ENCODE data around the gene MYO10.

The MYO10 gene

DNA sequence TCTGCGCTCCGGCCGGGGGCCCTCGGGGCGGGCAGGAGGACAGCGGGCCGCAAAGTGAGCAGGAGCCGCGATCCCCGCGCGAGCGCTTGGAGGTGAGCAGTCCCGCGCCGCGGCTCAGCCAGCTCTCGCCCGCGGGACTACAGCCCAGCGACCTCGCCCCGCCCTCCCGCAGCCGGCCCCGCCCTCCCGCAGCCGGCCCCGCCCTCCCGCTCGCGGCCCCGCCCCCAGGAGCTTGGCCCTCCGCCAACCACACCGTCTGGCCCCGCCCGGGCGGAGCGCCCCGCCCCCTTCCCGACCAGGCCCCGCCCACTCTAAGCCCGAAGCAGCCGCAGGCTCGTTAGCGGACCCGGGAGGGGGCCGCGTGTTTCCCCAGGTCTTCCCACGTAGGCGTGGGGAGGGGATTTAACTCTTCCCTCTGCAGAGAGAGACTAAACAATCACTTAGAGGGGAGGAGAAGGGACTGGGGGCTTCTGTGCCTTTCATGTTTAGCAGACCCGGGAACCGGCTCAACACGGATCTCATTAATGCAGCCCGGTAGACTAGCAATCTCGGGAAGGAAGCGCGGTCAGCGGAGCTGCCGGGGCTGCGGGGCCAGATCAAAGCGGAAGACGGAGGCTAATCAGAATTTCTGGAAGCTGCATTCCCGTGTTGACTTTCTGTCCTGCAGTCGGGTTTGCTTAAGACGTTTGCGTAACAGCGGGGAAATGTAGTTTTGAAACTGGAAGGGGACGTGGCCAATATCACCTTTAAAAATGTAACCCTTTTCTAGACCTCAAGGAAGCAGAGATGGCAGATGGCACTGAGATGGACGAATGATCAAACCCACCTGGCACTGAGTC, at the start of gene MYO10 (continued):
- TF ChIP-seq ZNF776 (tag by site-specific recombination; IDR thresholded peaks at IDR 0.05; ENCODE audit: borderline replicate concordance) (no peak), ZNF121 (tag by site-specific recombination; IDR thresholded peaks at IDR 0.05) (no peak), ZNF394 (tag by site-specific recombination; IDR thresholded peaks at IDR 0.05; ENCODE audit: borderline replicate concordance) (no peak), MEIS1 (CRISPR knock-in tag; IDR thresholded peaks at IDR 0.05; ENCODE audit: borderline replicate concordance) (no peak), REPIN1 (tag by site-specific recombination; IDR thresholded peaks at IDR 0.05; ENCODE audit: low read depth) (no peak; the same call in 1 of the 2 replicates), ZNF146 (tag by site-specific recombination; IDR thresholded peaks at IDR 0.05) (no peak), ZBTB17 (tag by site-specific recombination; IDR thresholded peaks at IDR 0.05) (peak; percentile 92), ZNF155 (tag by site-specific recombination; IDR thresholded peaks at IDR 0.05) (no peak), ZFP37 (tag by site-specific recombination; IDR thresholded peaks at IDR 0.05) (peak; percentile 71), SP3 (tag by site-specific recombination; IDR thresholded peaks at IDR 0.05) (peak; percentile 86), SALL2 (tag by site-specific recombination; IDR thresholded peaks at IDR 0.05; ENCODE audit: borderline replicate concordance) (no peak), ZNF843 (tag by site-specific recombination; IDR thresholded peaks at IDR 0.05) (peak; percentile 40; the same call in 1 of the 2 replicates), ZNF654 (tag by site-specific recombination; IDR thresholded peaks at IDR 0.05; ENCODE audit: low read depth) (no peak), ZBTB48 (tag by site-specific recombination; IDR thresholded peaks at IDR 0.05) (no peak; the same call in 1 of the 2 replicates), ZNF510 (tag by site-specific recombination; IDR thresholded peaks at IDR 0.05; ENCODE audit: insufficient replicate concordance) (no peak), ZNF354C (tag by site-specific recombination; IDR thresholded peaks at IDR 0.05; ENCODE audit: borderline replicate concordance, low read depth) (no peak), ZNF777 (tag by site-specific recombination; IDR thresholded peaks at IDR 0.05; ENCODE audit: borderline replicate concordance) (no peak), ZNF658 (tag by site-specific recombination; IDR thresholded peaks at IDR 0.05) (no peak), BCL11A (tag by site-specific recombination; IDR thresholded peaks at IDR 0.05; ENCODE audit: low read depth) (no peak), ZNF324 (tag by site-specific recombination; IDR thresholded peaks at IDR 0.05) (peak; percentile 70), ZNF555 (tag by site-specific recombination; conservative IDR thresholded peaks at IDR 0.05) (no peak), ZNF837 (tag by site-specific recombination; IDR thresholded peaks at IDR 0.05) (no peak), ZNF610 (tag by site-specific recombination; IDR thresholded peaks at IDR 0.05; ENCODE audit: borderline replicate concordance) (0 out of 2 replicates have a peak, but pooled peaks have one; percentile 24), ZNF530 (tag by site-specific recombination; IDR thresholded peaks at IDR 0.05; ENCODE audit: low read depth) (no peak), KLF16 (tag by site-specific recombination; IDR thresholded peaks at IDR 0.05) (no peak)
- TF ChIP-seq, protein P1, sequence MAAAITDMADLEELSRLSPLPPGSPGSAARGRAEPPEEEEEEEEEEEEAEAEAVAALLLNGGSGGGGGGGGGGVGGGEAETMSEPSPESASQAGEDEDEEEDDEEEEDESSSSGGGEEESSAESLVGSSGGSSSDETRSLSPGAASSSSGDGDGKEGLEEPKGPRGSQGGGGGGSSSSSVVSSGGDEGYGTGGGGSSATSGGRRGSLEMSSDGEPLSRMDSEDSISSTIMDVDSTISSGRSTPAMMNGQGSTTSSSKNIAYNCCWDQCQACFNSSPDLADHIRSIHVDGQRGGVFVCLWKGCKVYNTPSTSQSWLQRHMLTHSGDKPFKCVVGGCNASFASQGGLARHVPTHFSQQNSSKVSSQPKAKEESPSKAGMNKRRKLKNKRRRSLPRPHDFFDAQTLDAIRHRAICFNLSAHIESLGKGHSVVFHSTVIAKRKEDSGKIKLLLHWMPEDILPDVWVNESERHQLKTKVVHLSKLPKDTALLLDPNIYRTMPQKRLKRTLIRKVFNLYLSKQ (tag by site-specific recombination; IDR thresholded peaks at IDR 0.05; ENCODE audit: borderline replicate concordance): no peak
- TF ChIP-seq, protein P2, sequence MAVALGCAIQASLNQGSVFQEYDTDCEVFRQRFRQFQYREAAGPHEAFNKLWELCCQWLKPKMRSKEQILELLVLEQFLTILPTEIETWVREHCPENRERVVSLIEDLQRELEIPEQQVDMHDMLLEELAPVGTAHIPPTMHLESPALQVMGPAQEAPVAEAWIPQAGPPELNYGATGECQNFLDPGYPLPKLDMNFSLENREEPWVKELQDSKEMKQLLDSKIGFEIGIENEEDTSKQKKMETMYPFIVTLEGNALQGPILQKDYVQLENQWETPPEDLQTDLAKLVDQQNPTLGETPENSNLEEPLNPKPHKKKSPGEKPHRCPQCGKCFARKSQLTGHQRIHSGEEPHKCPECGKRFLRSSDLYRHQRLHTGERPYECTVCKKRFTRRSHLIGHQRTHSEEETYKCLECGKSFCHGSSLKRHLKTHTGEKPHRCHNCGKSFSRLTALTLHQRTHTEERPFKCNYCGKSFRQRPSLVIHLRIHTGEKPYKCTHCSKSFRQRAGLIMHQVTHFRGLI (tag by site-specific recombination; IDR thresholded peaks at IDR 0.05): no peak
- TF ChIP-seq, protein P3, sequence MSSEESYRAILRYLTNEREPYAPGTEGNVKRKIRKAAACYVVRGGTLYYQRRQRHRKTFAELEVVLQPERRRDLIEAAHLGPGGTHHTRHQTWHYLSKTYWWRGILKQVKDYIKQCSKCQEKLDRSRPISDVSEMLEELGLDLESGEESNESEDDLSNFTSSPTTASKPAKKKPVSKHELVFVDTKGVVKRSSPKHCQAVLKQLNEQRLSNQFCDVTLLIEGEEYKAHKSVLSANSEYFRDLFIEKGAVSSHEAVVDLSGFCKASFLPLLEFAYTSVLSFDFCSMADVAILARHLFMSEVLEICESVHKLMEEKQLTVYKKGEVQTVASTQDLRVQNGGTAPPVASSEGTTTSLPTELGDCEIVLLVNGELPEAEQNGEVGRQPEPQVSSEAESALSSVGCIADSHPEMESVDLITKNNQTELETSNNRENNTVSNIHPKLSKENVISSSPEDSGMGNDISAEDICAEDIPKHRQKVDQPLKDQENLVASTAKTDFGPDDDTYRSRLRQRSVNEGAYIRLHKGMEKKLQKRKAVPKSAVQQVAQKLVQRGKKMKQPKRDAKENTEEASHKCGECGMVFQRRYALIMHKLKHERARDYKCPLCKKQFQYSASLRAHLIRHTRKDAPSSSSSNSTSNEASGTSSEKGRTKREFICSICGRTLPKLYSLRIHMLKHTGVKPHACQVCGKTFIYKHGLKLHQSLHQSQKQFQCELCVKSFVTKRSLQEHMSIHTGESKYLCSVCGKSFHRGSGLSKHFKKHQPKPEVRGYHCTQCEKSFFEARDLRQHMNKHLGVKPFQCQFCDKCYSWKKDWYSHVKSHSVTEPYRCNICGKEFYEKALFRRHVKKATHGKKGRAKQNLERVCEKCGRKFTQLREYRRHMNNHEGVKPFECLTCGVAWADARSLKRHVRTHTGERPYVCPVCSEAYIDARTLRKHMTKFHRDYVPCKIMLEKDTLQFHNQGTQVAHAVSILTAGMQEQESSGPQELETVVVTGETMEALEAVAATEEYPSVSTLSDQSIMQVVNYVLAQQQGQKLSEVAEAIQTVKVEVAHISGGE (tag by site-specific recombination; conservative IDR thresholded peaks at IDR 0.05; ENCODE audit: low read depth): peak; percentile 18; the same call in 1 of the 2 replicates
- TF ChIP-seq, protein P4, sequence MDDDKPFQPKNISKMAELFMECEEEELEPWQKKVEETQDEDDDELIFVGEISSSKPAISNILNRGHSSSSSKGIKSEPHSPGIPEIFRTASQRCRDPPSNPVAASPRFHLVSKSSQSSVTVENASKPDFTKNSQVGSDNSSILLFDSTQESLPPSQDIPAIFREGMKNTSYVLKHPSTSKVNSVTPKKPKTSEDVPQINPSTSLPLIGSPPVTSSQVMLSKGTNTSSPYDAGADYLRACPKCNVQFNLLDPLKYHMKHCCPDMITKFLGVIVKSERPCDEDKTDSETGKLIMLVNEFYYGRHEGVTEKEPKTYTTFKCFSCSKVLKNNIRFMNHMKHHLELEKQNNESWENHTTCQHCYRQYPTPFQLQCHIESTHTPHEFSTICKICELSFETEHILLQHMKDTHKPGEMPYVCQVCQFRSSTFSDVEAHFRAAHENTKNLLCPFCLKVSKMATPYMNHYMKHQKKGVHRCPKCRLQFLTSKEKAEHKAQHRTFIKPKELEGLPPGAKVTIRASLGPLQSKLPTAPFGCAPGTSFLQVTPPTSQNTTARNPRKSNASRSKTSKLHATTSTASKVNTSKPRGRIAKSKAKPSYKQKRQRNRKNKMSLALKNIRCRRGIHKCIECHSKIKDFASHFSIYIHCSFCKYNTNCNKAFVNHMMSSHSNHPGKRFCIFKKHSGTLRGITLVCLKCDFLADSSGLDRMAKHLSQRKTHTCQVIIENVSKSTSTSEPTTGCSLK (tag by site-specific recombination; IDR thresholded peaks at IDR 0.05): no peak
- TF ChIP-seq, protein P5, sequence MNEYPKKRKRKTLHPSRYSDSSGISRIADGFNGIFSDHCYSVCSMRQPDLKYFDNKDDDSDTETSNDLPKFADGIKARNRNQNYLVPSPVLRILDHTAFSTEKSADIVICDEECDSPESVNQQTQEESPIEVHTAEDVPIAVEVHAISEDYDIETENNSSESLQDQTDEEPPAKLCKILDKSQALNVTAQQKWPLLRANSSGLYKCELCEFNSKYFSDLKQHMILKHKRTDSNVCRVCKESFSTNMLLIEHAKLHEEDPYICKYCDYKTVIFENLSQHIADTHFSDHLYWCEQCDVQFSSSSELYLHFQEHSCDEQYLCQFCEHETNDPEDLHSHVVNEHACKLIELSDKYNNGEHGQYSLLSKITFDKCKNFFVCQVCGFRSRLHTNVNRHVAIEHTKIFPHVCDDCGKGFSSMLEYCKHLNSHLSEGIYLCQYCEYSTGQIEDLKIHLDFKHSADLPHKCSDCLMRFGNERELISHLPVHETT (tag by site-specific recombination; IDR thresholded peaks at IDR 0.05): no peak
